SK-N-SH (cell line): Measurements from ENCODE around the gene IMPACT. TPM values are rescaled to one million over a fixed set of nuclear protein-coding genes. Genes with fewer than 3 reads are reported as not detected.

Experiments
- CTCF ChIA-PET: fragments of 300-600, 350-600 bp; formaldehyde crosslinking; extraction: SDS; loops from one replicate; lab custom pipeline; 2021; lab: Yijun Ruan, JAX
- POLR2A ChIA-PET: fragments of 350-600 bp; sonication (Branson Sonifier 250); formaldehyde crosslinking; extraction: SDS; loops from one replicate; lab custom pipeline; 2020; ENCODE audit warnings: antibody characterized with exemption, inconsistent platforms; lab: Yijun Ruan, JAX
- DNase-seq: peaks from one replicate; pipeline ENCODE4 v3.0.0; 2012
- H2AFZ ChIP-seq: fragments of 200-600 bp; sonication (generic); 2 replicates; pipeline ENCODE4 v1.8.1; 2016; ENCODE audit warnings: antibody characterized with exemption, mild to moderate bottlenecking, low read depth
- H3F3A ChIP-seq: fragments of 200-600 bp; sonication (generic); replicated peaks from 2 replicates; pipeline ENCODE3; 2016; ENCODE audit warnings: antibody characterized with exemption, mild to moderate bottlenecking; ENCODE audit not compliant: insufficient read depth
- H3K27ac ChIP-seq, 2 experiments: fragments of 200-500 bp in 1 of 2; fragments of 200-600 bp in 1 of 2; sonication (Bioruptor generic) in 1 of 2; sonication (generic), shearing (Covaris generic) in 1 of 2; 2 replicates each; pipeline versions ENCODE4 v1.5.1 to v1.6.1; 2014 to 2016; ENCODE audit warnings: low read depth in 2 of 2, inconsistent platforms in 1 of 2, low read length in 1 of 2, mild to moderate bottlenecking in 1 of 2, mixed read lengths in 1 of 2
- H3K27me3 ChIP-seq: fragments of 200-600 bp; sonication (generic), shearing (Covaris generic); 2 replicates; pipeline ENCODE4 v1.6.1; 2016; ENCODE audit warnings: mixed run types; ENCODE audit not compliant: insufficient read depth
- H3K36me3 ChIP-seq, 2 experiments: fragments of 200-500 bp in 1 of 2; fragments of 200-600 bp in 1 of 2; sonication (Bioruptor generic) in 1 of 2; sonication (generic) in 1 of 2; replicated peaks in 1 of 2; 2 replicates each; pipeline versions ENCODE3 to v1.5.1; 2014 to 2016; ENCODE audit warnings: low read length in 1 of 2, mild to moderate bottlenecking in 1 of 2; ENCODE audit not compliant: insufficient read depth in 2 of 2, control insufficient read depth in 1 of 2
- H3K4me1 ChIP-seq, 2 experiments: fragments of 200-500 bp in 1 of 2; fragments of 200-600 bp in 1 of 2; sonication (Bioruptor generic) in 1 of 2; sonication (generic), shearing (Covaris generic) in 1 of 2; 2 replicates each; pipeline versions ENCODE4 v1.5.1 to v1.6.1; 2014 to 2016; ENCODE audit warnings: low read depth in 1 of 2, low read length in 1 of 2, mixed run types in 1 of 2; ENCODE audit not compliant: insufficient read depth in 2 of 2, control insufficient read depth in 1 of 2
- H3K4me2 ChIP-seq: fragments of 200-600 bp; sonication (generic), shearing (Covaris generic); 2 replicates; pipeline ENCODE4 v1.6.1; 2017; ENCODE audit warnings: mixed run types
- H3K4me3 ChIP-seq, 2 experiments: fragments of 200-500 bp in 1 of 2; fragments of 200-600 bp in 1 of 2; sonication (Bioruptor generic) in 1 of 2; sonication (generic), shearing (Covaris generic) in 1 of 2; 2 replicates each; pipeline versions ENCODE4 v1.5.1 to v1.8.1; 2014 to 2016; ENCODE audit warnings: low read depth in 2 of 2, inconsistent platforms in 1 of 2, low read length in 1 of 2, mild to moderate bottlenecking in 1 of 2, mixed read lengths in 1 of 2, moderate library complexity in 1 of 2
- H3K79me2 ChIP-seq: fragments of 200-600 bp; sonication (generic); 2 replicates; pipeline ENCODE4 v1.8.1; 2017; ENCODE audit warnings: mild to moderate bottlenecking; ENCODE audit not compliant: insufficient read depth
- H3K9ac ChIP-seq: fragments of 200-600 bp; sonication (generic); 2 replicates; pipeline ENCODE4 v1.6.1; 2017; ENCODE audit warnings: mixed run types
- H3K9me2 ChIP-seq: fragments of 200-600 bp; sonication (generic); 2 replicates; pipeline ENCODE4 v1.6.1; 2017; ENCODE audit warnings: mixed run types
- H3K9me3 ChIP-seq: fragments of 200-600 bp; sonication (generic); 2 replicates; pipeline ENCODE4 v1.6.1; 2017; ENCODE audit warnings: mixed run types, mild to moderate bottlenecking, moderate library complexity
- H4K20me1 ChIP-seq: fragments of 200-600 bp; sonication (generic); 2 replicates; pipeline ENCODE4 v1.6.1; 2017; ENCODE audit warnings: mild to moderate bottlenecking, mixed run types; ENCODE audit not compliant: insufficient read depth
- CHD2 ChIP-seq: fragments of 150-350 bp; IDR thresholded peaks from 2 replicates; pipeline ENCODE4 v1.6.1; 2018; ENCODE audit warnings: low read length; ENCODE audit not compliant: partially characterized antibody
- CTCF ChIP-seq: fragments of 200-600 bp; sonication (generic); IDR thresholded peaks from 2 replicates; pipeline ENCODE4 v1.6.1; 2017; ENCODE audit warnings: antibody characterized with exemption, mild to moderate bottlenecking, moderate library complexity
- EZH2phosphoT487 ChIP-seq: fragments of 200-600 bp; sonication (generic); IDR thresholded peaks from 2 replicates; pipeline ENCODE4 v1.6.1; 2017; ENCODE audit warnings: low read depth, mixed run types, mild to moderate bottlenecking, antibody characterized with exemption, moderate library complexity, borderline replicate concordance
- FOSL2 ChIP-seq: IDR thresholded peaks from 2 replicates; pipeline ENCODE4 v1.4.0; 2012; ENCODE audit warnings: low read depth, mild to moderate bottlenecking, moderate library complexity, borderline replicate concordance
- FOXJ3 ChIP-seq: sonication (generic); formaldehyde crosslinking; IDR thresholded peaks from 2 replicates; pipeline ENCODE4 v1.5.1; 2020; ENCODE audit warnings: mild to moderate bottlenecking, missing genetic modification reagents
- FOXM1 ChIP-seq: IDR thresholded peaks from 2 replicates; pipeline ENCODE4 v1.4.0; 2012; ENCODE audit warnings: low read depth, mild to moderate bottlenecking
- GABPA ChIP-seq: IDR thresholded peaks from 2 replicates; pipeline ENCODE4 v1.4.0; 2012; ENCODE audit warnings: low read depth, mild to moderate bottlenecking
- GATA2 ChIP-seq: sonication (generic); formaldehyde crosslinking; IDR thresholded peaks from 2 replicates; pipeline ENCODE4 v1.5.0; 2020; ENCODE audit warnings: mild to moderate bottlenecking, missing genetic modification reagents
- MXI1 ChIP-seq: IDR thresholded peaks from 2 replicates; pipeline ENCODE4 v1.6.1; 2012; ENCODE audit warnings: mild to moderate bottlenecking, low read depth, low read length, improper control_type of control experiment
- NFIC ChIP-seq: IDR thresholded peaks from 2 replicates; pipeline ENCODE4 v1.4.0; 2012; ENCODE audit warnings: borderline replicate concordance
- NRF1 ChIP-seq: IDR thresholded peaks from 2 replicates; pipeline ENCODE4 v1.6.1; 2012; ENCODE audit warnings: low read depth, mild to moderate bottlenecking, low read length
- POLR2AphosphoS5 ChIP-seq: IDR thresholded peaks from 2 replicates; pipeline ENCODE4 v1.6.1; 2012; ENCODE audit warnings: low read depth, low read length
- RAD21 ChIP-seq: IDR thresholded peaks from 2 replicates; pipeline ENCODE4 v1.6.1; 2012; ENCODE audit warnings: mild to moderate bottlenecking, low read length
- RFX5 ChIP-seq: IDR thresholded peaks from 2 replicates; pipeline ENCODE4 v1.6.1; 2012; ENCODE audit warnings: mild to moderate bottlenecking, improper control_type of control experiment, low read length
- RXRA ChIP-seq: IDR thresholded peaks from 2 replicates; pipeline ENCODE4 v1.4.0; 2012; ENCODE audit warnings: low read depth, mild to moderate bottlenecking, borderline replicate concordance
- TCF12 ChIP-seq: IDR thresholded peaks from 2 replicates; pipeline ENCODE4 v1.4.0; 2012
- ZBTB33 ChIP-seq: IDR thresholded peaks from 2 replicates; pipeline ENCODE4 v1.4.0; 2012; ENCODE audit warnings: low read depth, borderline replicate concordance
- WGBS: methylation state at CpG from one replicate; pipeline ENCODE4 v1.1.6; 2017; ENCODE audit warnings: low lambda C conversion rate; 5-methylcytosine and 5-hydroxymethylcytosine counted together
- polyA plus RNA-seq, 3 experiments: library from polyadenylated mRNA; depleted of rRNA; stranded (reverse); fragments of >200 nt; gene quantifications; 2 replicates each; pipeline ENCODE4 v1.2.3, GENCODE V29; 2012

The IMPACT gene
- polyA plus RNA-seq, 1 of the 3 experiments (the other 2 are of a cell fraction): 13.0 TPM

GRCh38 chr18:24466771-24467170 lies 40.3 kb downstream of the IMPACT start:
- no peaks in the 10 kb centered on the region for H4K20me1 ChIP-seq
- H2AFZ ChIP-seq: no peak overlapping the region
- no peaks in the 10 kb centered on the region for H3K9me2 ChIP-seq
- 54% methylated on average over 2 of the region's 2 CpGs for WGBS
- H3F3A ChIP-seq: no peaks in the 10 kb centered on the region
- DNase-seq: no peak
- H3K36me3 ChIP-seq: no peaks in the 10 kb centered on the region
- no peak overlapping the region for H3K27ac ChIP-seq
- no peak overlapping the region for H3K9ac ChIP-seq
- H3K4me1 ChIP-seq: no peaks in the 10 kb centered on the region; a peak in 1 of 4 replicates
- no peaks in the 10 kb centered on the region for H3K9me3 ChIP-seq
- no peaks in the 10 kb centered on the region for H3K79me2 ChIP-seq
- no peaks in the 10 kb centered on the region for H3K27me3 ChIP-seq
- ChIA-PET POLR2A (no interaction called here), CTCF (interaction anchor here (1.0 to 1.2 kb wide), 2 partner anchors 21 to 47 kb away, joined by 3 read pairs; no protein-coding TSS in a partner anchor)
- TF ChIP-seq RFX5 (no peak), RAD21 (no peak)
- TF ChIP-seq, all 33 proteins: peak for 0
- Histone ChIP-seq H3K4me2 (no peak overlapping the region), H3K4me3 (no peak overlapping the region)

GRCh38 chr18:24470022-24470618 lies 43.6 kb downstream of the IMPACT start:
- Histone ChIP-seq H3K36me3 (no peaks in the 10 kb centered on the region), H3K27me3 (no peaks in the 10 kb centered on the region), H2AFZ (no peak overlapping the region), H4K20me1 (no peaks in the 10 kb centered on the region), H3F3A (no peaks in the 10 kb centered on the region), H3K79me2 (no peaks in the 10 kb centered on the region), H3K4me2 (no peak overlapping the region), H3K27ac (no peak overlapping the region), H3K9me3 (no peaks in the 10 kb centered on the region), H3K9me2 (no peaks in the 10 kb centered on the region), H3K4me1 (no peaks in the 10 kb centered on the region), H3K9ac (no peak overlapping the region), H3K4me3 (no peak overlapping the region)
- DNase-seq: no peak
- CTCF ChIA-PET: interaction anchor here (1.0 to 1.6 kb wide), 2 partner anchors 18 to 44 kb away, joined by 3 to 5 read pairs; no protein-coding TSS in a partner anchor
- 72% methylated on average over 3 of the region's 3 CpGs for WGBS
- TF ChIP-seq ZBTB33 (no peak), EZH2phosphoT487 (no peak), RFX5 (no peak)
- POLR2A ChIA-PET: no interaction called here

- WGBS: 83% methylated on average over 7 of the region's 7 CpGs
- POLR2A ChIA-PET: no interaction called here
Observed at GRCh38 chr18:24470805-24471204, 44.3 kb downstream of the IMPACT start.

More at GRCh38 chr18:24470805-24471204, 44.3 kb downstream of the IMPACT start:
- Histone ChIP-seq H3K79me2 (no peaks in the 10 kb centered on the region), H3K9ac (no peak overlapping the region), H3K9me2 (no peaks in the 10 kb centered on the region), H2AFZ (no peak overlapping the region), H3K4me2 (no peak overlapping the region), H4K20me1 (no peaks in the 10 kb centered on the region), H3K27me3 (no peaks in the 10 kb centered on the region), H3F3A (no peaks in the 10 kb centered on the region), H3K36me3 (no peaks in the 10 kb centered on the region), H3K4me1 (no peaks in the 10 kb centered on the region), H3K9me3 (no peaks in the 10 kb centered on the region), H3K4me3 (no peak overlapping the region), H3K27ac (no peak overlapping the region)
- TF ChIP-seq RXRA (no peak), CTCF (no peak), CHD2 (no peak), NFIC (no peak), MXI1 (no peak), TCF12 (no peak), POLR2AphosphoS5 (no peak), FOSL2 (no peak), FOXJ3 (no peak), GABPA (no peak), GATA2 (CRISPR knock-in tag) (no peak), ZBTB33 (no peak), NRF1 (no peak), FOXM1 (no peak)
- DNase-seq: no peak
- CTCF ChIA-PET: interaction anchor here (0.6 to 2.1 kb wide), 2 partner anchors 17 to 265 kb away, joined by 4 to 7 read pairs; no protein-coding TSS in a partner anchor
